ENCODE results near the gene KLRC1. TPM values are rescaled to one million over a fixed set of nuclear protein-coding genes. Genes with fewer than 3 reads are reported as not detected.
"Not testable (repeated sequence)": the region's sequence is repeated elsewhere in the genome, so short reads cannot be mapped to it uniquely, and the experiment has no call there.

Gene KLRC1
- total RNA-seq, 2 experiments from 2014 or later: 15.9 to 17.8 TPM

DNA sequence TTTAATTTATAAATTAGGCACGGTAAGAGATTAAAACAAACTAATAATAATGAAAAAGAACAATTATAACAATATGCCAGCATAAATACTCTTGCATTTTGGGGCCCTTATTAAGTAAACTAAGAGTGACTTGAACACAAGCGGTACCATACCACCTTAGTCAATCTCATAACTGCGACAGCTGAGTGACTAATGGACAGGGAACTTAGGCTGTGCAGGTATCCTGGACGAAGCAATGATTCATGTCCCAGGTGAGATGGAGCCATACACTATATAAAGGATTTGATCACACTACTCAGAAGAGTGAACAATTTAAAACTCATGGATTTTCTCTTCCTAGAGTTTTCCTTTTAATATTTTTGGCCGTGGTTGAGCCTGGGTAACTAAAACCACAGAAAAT is 47.9 kb downstream of the KLRC1 start:
- no peaks in the 10 kb centered on the region for H3K27me3 Mint-ChIP-seq
- CTCF ChIA-PET: interaction anchor here (0.9 to 1.6 kb wide), 3 partner anchors 9 to 153 kb away, joined by 3 to 6 read pairs (median 4); no protein-coding TSS in a partner anchor
- peak; percentile 42 for DNase-seq
- H3K9me3 Mint-ChIP-seq (ENCODE audit: low read depth): no peaks in the 10 kb centered on the region
- peak overlapping the region; percentile 70 for H3K27ac Mint-ChIP-seq
- H3K36me3 Mint-ChIP-seq: peaks cover 60% of the 10 kb centered on the region
- peak overlapping the region; percentile 75 for H3K4me3 Mint-ChIP-seq
- peak; percentile 25 for ATAC-seq
- peaks cover 49% of the 10 kb centered on the region for H3K4me1 Mint-ChIP-seq

- Mint-ChIP-seq H3K9me3 (ENCODE audit: low read depth) (no peaks in the 10 kb centered on the region), H3K27ac (peak overlapping the region; percentile 70), H3K27me3 (no peaks in the 10 kb centered on the region), H3K4me3 (peak overlapping the region; percentile 75), H3K4me1 (peaks cover 53% of the 10 kb centered on the region), H3K36me3 (peaks cover 64% of the 10 kb centered on the region)
- DNase-seq (no peak), ATAC-seq (no peak)
- CTCF ChIA-PET: interaction anchor here (0.9 to 1.6 kb wide), 3 partner anchors 9 to 153 kb away, joined by 3 to 6 read pairs (median 4); no protein-coding TSS in a partner anchor
Measured at GRCh38 chr12:10404798-10405197, 48.4 kb downstream of the KLRC1 start.

DNA sequence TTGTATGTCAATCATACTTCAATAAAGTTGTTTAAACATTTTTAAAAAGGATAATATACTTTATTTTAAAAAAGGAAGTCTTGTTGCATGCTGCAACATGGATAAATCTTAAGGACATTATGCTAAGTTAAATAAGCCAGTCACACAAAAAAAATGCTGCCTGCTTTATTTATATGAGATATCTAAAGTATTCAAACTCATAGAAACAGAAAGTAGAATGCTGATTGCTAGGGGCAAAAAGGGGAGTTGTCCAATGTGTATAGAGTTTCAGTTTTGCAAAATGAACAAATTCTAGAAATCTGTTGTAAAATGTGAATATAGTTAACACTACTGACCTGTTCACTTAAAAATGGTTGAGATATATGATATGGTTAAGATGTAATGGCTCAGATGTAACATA is 52.3 kb downstream of the KLRC1 start:
- ATAC-seq (peak; percentile 46), DNase-seq (no peak)
- H3K4me3 Mint-ChIP-seq: peak overlapping the region; percentile 71
- H3K9me3 Mint-ChIP-seq (ENCODE audit: low read depth): no peaks in the 10 kb centered on the region
- H3K27me3 Mint-ChIP-seq: no peaks in the 10 kb centered on the region
- CTCF ChIA-PET: interaction anchor here (1.2 to 1.8 kb wide), 2 partner anchors 9 to 96 kb away, joined by 4 to 5 read pairs; no protein-coding TSS in a partner anchor
- H3K36me3 Mint-ChIP-seq: peaks cover 58% of the 10 kb centered on the region
- H3K4me1 Mint-ChIP-seq: peaks cover 60% of the 10 kb centered on the region
- peak overlapping the region; percentile 79 for H3K27ac Mint-ChIP-seq

GRCh38 chr12:10398168-10398567 is 55.0 kb downstream of the KLRC1 start:
- peak overlapping the region; percentile 94 for H3K27ac Mint-ChIP-seq
- DNase-seq (peak; percentile 48), ATAC-seq (no peak)
- H3K4me1 Mint-ChIP-seq: peaks cover 71% of the 10 kb centered on the region
- H3K4me3 Mint-ChIP-seq: peak overlapping the region; percentile 76
- H3K27me3 Mint-ChIP-seq: no peaks in the 10 kb centered on the region
- H3K36me3 Mint-ChIP-seq: peaks cover 44% of the 10 kb centered on the region
- no peaks in the 10 kb centered on the region for H3K9me3 Mint-ChIP-seq (ENCODE audit: low read depth)
- CTCF ChIA-PET: interaction anchor here (1.0 to 2.6 kb wide), 3 partner anchors 13 to 163 kb away, joined by 3 to 8 read pairs (median 6); no protein-coding TSS in a partner anchor

DNA sequence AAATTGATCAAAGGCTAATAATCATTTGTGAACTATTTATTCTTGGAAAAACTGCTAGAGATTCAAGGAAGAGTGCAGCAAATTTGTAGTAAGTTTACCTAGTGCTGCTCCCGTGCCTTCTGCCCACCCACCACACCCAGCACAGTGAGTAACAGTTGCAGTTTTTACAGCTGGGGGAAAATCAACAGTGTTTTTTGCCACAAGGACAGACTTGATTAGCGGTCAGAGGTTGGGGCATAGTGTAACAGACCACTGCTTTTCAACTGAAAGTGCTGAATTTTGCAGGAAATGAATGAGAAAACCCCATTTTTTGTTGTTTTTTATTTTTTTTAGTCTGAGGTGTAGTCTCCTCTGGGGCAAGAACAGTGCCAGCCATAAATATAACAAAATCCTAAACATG is 55.9 kb downstream of the KLRC1 start:
- CTCF ChIA-PET: interaction anchor here (0.6 to 2.6 kb wide), 4 partner anchors 12 to 157 kb away, joined by 3 to 8 read pairs (median 5); no protein-coding TSS in a partner anchor
- Mint-ChIP-seq H3K27me3 (no peaks in the 10 kb centered on the region), H3K4me3 (peak overlapping the region; percentile 76), H3K9me3 (ENCODE audit: low read depth) (no peaks in the 10 kb centered on the region), H3K4me1 (peaks cover 76% of the 10 kb centered on the region), H3K36me3 (peaks cover 42% of the 10 kb centered on the region), H3K27ac (peak overlapping the region; percentile 94)
- DNase-seq (peak; percentile 81), ATAC-seq (peak; percentile 21)

GRCh38 chr12:10396176-10396575 is 57.0 kb downstream of the KLRC1 start:
- H3K4me3 Mint-ChIP-seq: peak overlapping the region; percentile 76
- H3K36me3 Mint-ChIP-seq: peaks cover 34% of the 10 kb centered on the region
- H3K27ac Mint-ChIP-seq: peak overlapping the region; percentile 94
- peak; percentile 44 for DNase-seq
- peaks cover 70% of the 10 kb centered on the region for H3K4me1 Mint-ChIP-seq
- not testable (repeated sequence) for H3K9me3 Mint-ChIP-seq (ENCODE audit: low read depth); H3K27me3 Mint-ChIP-seq; ATAC-seq
- CTCF ChIA-PET: interaction anchor here (1.1 to 2.6 kb wide), 3 partner anchors 9 to 158 kb away, joined by 3 to 8 read pairs (median 4); no protein-coding TSS in a partner anchor

Other genes with a start within 250 kb of the KLRC1 start
- gene GABARAPL1, start 240.5 kb downstream of the KLRC1 start, total RNA-seq: 10 to 100 TPM; 29.3 to 47.5 TPM
- gene KLRD1, start 145.5 kb downstream of the KLRC1 start, total RNA-seq: 10 to 100 TPM; 60.0 to 95.9 TPM
- gene KLRK1, start 63.3 kb downstream of the KLRC1 start, total RNA-seq: 100 to 1,000 TPM; 135 to 195 TPM
- gene KLRC4, start 43.6 kb downstream of the KLRC1 start, total RNA-seq: 10 to 100 TPM; 29.2 to 33.7 TPM
- gene KLRC3, start 32.8 kb downstream of the KLRC1 start, total RNA-seq: 1 to 10 TPM; 6.2 to 9.9 TPM
- 10 to 100 TPM in 1 of 2 experiments, 1 to 10 TPM in 1; 6.8 to 23.4 TPM for gene KLRC2, start 17.4 kb downstream of the KLRC1 start, total RNA-seq
- gene EIF2S3B, start 52.5 kb upstream of the KLRC1 start, total RNA-seq: under 1 TPM; 0.58 to 0.87 TPM
- 10 to 100 TPM; 53.3 to 77.2 TPM for gene MAGOHB, start 160.2 kb upstream of the KLRC1 start, total RNA-seq
- 10 to 100 TPM in 1 of 2 experiments, 1 to 10 TPM in 1; 8.4 to 16.1 TPM for gene STYK1, start 220.7 kb upstream of the KLRC1 start, total RNA-seq

Measured in activated CD8-positive, alpha-beta memory T cell treated with anti-CD3 and anti-CD28 coated beads, Interleukin-2, amount 10 ng/mL, durations not matched to agents 7 days and 5 days (primary cell).